Endothelial cell of umbilical vein (primary cell): ENCODE results near the gene CALML6. TPM values are rescaled to one million over a fixed set of nuclear protein-coding genes. Genes with fewer than 3 reads are reported as not detected.

ENCODE experiments used
- BruUV-seq: library from RNA; stranded (reverse); fragments of 400-500 nt; replicated peaks from 2 replicates; lab custom pipeline; 2021; lab: Mats Ljungman, UMichigan
- CTCF ChIA-PET: fragments of 300-600, 350-600 bp; sonication (Branson Sonifier 250); formaldehyde crosslinking; loops from one replicate; lab custom pipeline; 2021; ENCODE audit warnings: antibody characterized with exemption, inconsistent platforms; lab: Charles Lee
- POLR2A ChIA-PET: fragments of 300-600, 350-600 bp; sonication (Branson Sonifier 250); formaldehyde crosslinking; loops from one replicate; lab custom pipeline; 2021; ENCODE audit warnings: antibody characterized with exemption, inconsistent platforms; lab: Charles Lee
- DNase-seq: peaks from one replicate; pipeline ENCODE4 v3.0.0-alpha.2; 2011; ENCODE audit warnings: low read depth, low spot score
- FAIRE-seq: peaks from 2 replicates; lab custom pipeline; 2011; peaks lifted over from hg19 to GRCh38; lab: Jason Lieb, UNC
- H2AFZ ChIP-seq: 2 replicates; pipeline ENCODE4 v1.6.0; 2012; ENCODE audit warnings: low read depth, low read length, control low read depth, inconsistent platforms
- H3K27ac ChIP-seq: 2 replicates; pipeline ENCODE4 v1.5.1; 2011; ENCODE audit warnings: low read depth, mild to moderate bottlenecking, control low read depth, low read length, moderate library complexity; ENCODE audit not compliant: insufficient read depth
- H3K27me3 ChIP-seq, 2 experiments: 2 replicates each; pipeline versions ENCODE4 v1.6.0 to v1.6.1; 2011; ENCODE audit warnings: low read length in 2 of 2, mixed read lengths in 1 of 2; ENCODE audit not compliant: control insufficient read depth in 2 of 2, insufficient read depth in 2 of 2
- H3K36me3 ChIP-seq, 2 experiments: 2 replicates in 1 of 2; 3 replicates in 1 of 2; pipeline ENCODE4 v1.5.1; 2011; ENCODE audit warnings: low read length in 2 of 2, mild to moderate bottlenecking in 1 of 2, moderate library complexity in 1 of 2; ENCODE audit not compliant: control insufficient read depth in 2 of 2, insufficient read depth in 2 of 2; ENCODE audit errors: extremely low read depth in 1 of 2
- H3K4me1 ChIP-seq: 3 replicates; pipeline ENCODE4 v1.5.1; 2011; ENCODE audit warnings: mild to moderate bottlenecking, low read length; ENCODE audit not compliant: control insufficient read depth, insufficient read depth; ENCODE audit errors: extremely low read depth
- H3K4me2 ChIP-seq: 2 replicates; pipeline ENCODE4 v1.6.1; 2011; ENCODE audit warnings: low read length, control low read depth, mixed read lengths; ENCODE audit not compliant: insufficient read depth
- H3K4me3 ChIP-seq, 3 experiments: fragments of 200-600 bp in 1 of 3; sonication (generic), shearing (Covaris generic) in 1 of 3; replicated peaks in 1 of 3; 2 replicates each; pipeline ENCODE4 v1.5.1; 2011 to 2016; ENCODE audit warnings: control low read depth in 3 of 3, low read length in 3 of 3, mild to moderate bottlenecking in 2 of 3, inconsistent platforms in 1 of 3, low read depth in 1 of 3, moderate library complexity in 1 of 3; ENCODE audit not compliant: insufficient read depth in 1 of 3
- H3K79me2 ChIP-seq: 2 replicates; pipeline ENCODE4 v1.6.0; 2012; ENCODE audit warnings: low read length, inconsistent platforms; ENCODE audit not compliant: control insufficient read depth, insufficient read depth
- H3K9ac ChIP-seq: replicated peaks from 2 replicates; pipeline ENCODE3; 2011; ENCODE audit warnings: low read length, control low read depth; ENCODE audit not compliant: insufficient read depth; ENCODE audit errors: extremely low read depth
- H3K9me1 ChIP-seq: replicated peaks from 3 replicates; pipeline ENCODE4 v1.6.0; 2011; ENCODE audit warnings: mild to moderate bottlenecking, low read length; ENCODE audit not compliant: control insufficient read depth, insufficient read depth; ENCODE audit errors: extremely low read depth
- H3K9me3 ChIP-seq: replicated peaks from 2 replicates; pipeline ENCODE4 v1.5.1; 2012; ENCODE audit warnings: low read length, inconsistent platforms; ENCODE audit not compliant: control insufficient read depth, insufficient read depth
- H4K20me1 ChIP-seq: replicated peaks from 2 replicates; pipeline ENCODE3; 2011; ENCODE audit warnings: mild to moderate bottlenecking, low read length; ENCODE audit not compliant: control insufficient read depth, insufficient read depth; ENCODE audit errors: extremely low read depth
- CTCF ChIP-seq, 2 donors: IDR thresholded peaks; 1 replicate in 1 of 2; 2 replicates in 1 of 2; pipeline ENCODE4 v1.5.1; 2011; ENCODE audit warnings: low read length in 2 of 2, mild to moderate bottlenecking in 2 of 2, moderate library complexity in 2 of 2, control low read depth in 1 of 2, inconsistent platforms in 1 of 2, low read depth in 1 of 2; ENCODE audit not compliant: insufficient read depth in 1 of 2; ENCODE audit errors: extremely low read depth in 1 of 2
- EZH2 ChIP-seq: IDR thresholded peaks from 2 replicates; pipeline ENCODE4 v1.6.1; 2012; ENCODE audit warnings: borderline replicate concordance, low read depth, mild to moderate bottlenecking, moderate library complexity, low read length, inconsistent platforms; ENCODE audit not compliant: severe bottlenecking
- FOS ChIP-seq: IDR thresholded peaks from 2 replicates; pipeline ENCODE4 v1.6.1; 2011; ENCODE audit warnings: mild to moderate bottlenecking, low read length, moderate library complexity, borderline replicate concordance; ENCODE audit not compliant: insufficient read depth
- GATA2 ChIP-seq: IDR thresholded peaks from 2 replicates; pipeline ENCODE4 v1.7.0; 2011; ENCODE audit warnings: low read depth, mild to moderate bottlenecking, moderate library complexity, mixed read lengths, low read length; ENCODE audit not compliant: insufficient read length, insufficient read depth
- JUN ChIP-seq: IDR thresholded peaks from 2 replicates; pipeline ENCODE4 v1.6.1; 2011; ENCODE audit warnings: borderline replicate concordance, low read depth; ENCODE audit not compliant: insufficient read length, insufficient read depth
- MAX ChIP-seq: IDR thresholded peaks from 2 replicates; pipeline ENCODE4 v1.6.1; 2011; ENCODE audit not compliant: insufficient read depth, insufficient read length
- MYC ChIP-seq: IDR thresholded peaks from one replicate; pipeline ENCODE4 v1.6.1; 2011; ENCODE audit warnings: mild to moderate bottlenecking, low read depth, low read length
- POLR2A ChIP-seq: IDR thresholded peaks from 2 replicates; pipeline ENCODE4 v1.6.1; 2012; ENCODE audit warnings: low read depth, mild to moderate bottlenecking, control low read depth, low read length
- POLR2AphosphoS5 ChIP-seq: IDR thresholded peaks from 2 replicates; pipeline ENCODE4 v1.6.1; 2012; ENCODE audit warnings: low read depth, mild to moderate bottlenecking, control low read depth, low read length, moderate library complexity; ENCODE audit not compliant: insufficient read depth
- dilution Hi-C: fragments of 300-500 bp; cut with MboI; formaldehyde crosslinking; loops from one replicate; pipeline ENCODE4 v1.15.0; 2019; ENCODE audit warnings: low sequenced_read_pairs; ENCODE audit not compliant: extremely low pct_ligation_motif_present
- intact Hi-C: fragments of 100-400 bp; cut with micrococcal nuclease; formaldehyde crosslinking; loops from one replicate; pipeline ENCODE4 v1.10.0; 2022
- polyA plus RNA-seq, 4 experiments: library from polyadenylated mRNA; depleted of rRNA in 3 of 4; stranded (reverse) in 3 of 4; unstranded in 1 of 4; fragments of >200 nt; gene quantifications; 2 replicates each; pipeline versions ENCODE4 v1.2.1 to v1.2.3, GENCODE V29; 2011 to 2012; ENCODE audit warnings: missing spikeins in 1 of 4
- total RNA-seq: library from RNA; stranded (reverse); gene quantifications from 2 replicates; pipeline ENCODE4 v1.2.3, GENCODE V29; 2021

The CALML6 gene
- total and polyA plus RNA-seq, 2 donors (not counting 3 experiments of a cell fraction or from before 2014, with no cell fraction given) = 0.36 to 0.44 TPM

DNA sequence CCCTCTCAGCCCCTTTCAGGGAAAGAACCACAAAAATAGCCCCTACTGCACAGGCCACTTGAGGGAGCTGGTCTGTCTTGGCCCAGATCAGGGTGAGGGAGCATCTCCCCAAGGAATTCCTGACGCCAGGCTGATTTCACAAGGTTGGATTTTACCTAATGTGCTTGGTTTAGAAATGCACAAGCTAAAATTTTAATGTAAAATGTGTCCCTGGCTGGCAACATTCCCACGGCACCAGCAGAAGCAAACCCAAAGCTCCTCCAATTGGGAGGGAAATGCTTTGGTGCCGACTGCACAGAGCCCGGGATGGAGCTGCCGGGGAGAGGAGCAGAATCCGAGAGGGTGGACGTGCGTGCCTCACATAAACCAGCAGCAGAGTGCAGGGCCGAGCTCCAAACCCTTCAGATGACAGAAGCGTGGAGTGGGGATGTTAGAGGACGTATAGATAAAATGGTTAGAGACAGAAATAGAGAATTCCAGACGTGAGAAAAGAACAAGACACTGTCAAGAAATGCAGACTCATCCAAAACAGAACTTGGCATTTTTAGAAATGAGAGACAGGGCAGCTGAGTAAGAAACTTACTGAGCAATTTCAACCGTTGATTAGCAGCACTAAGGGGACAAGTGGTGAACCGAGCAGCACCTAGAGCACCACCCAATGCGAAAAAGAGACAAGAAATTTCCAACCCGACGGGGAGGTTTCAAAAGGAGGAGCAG is 45.6 kb downstream of the CALML6 start:
- Histone ChIP-seq H3K9me3 (no peaks in the 10 kb centered on the region), H3K9me1 (no peaks in the 10 kb centered on the region), H3K27ac (no peak overlapping the region), H3K4me2 (no peak overlapping the region), H3K27me3 (peaks cover 3% of the 10 kb centered on the region in 2 experiments), H4K20me1 (no peaks in the 10 kb centered on the region), H3K9ac (no peak overlapping the region), H3K79me2 (no peaks in the 10 kb centered on the region), H3K4me1 (no peaks in the 10 kb centered on the region), H2AFZ (no peak overlapping the region), H3K4me3 (no peak overlapping the region), H3K36me3 (no peaks in the 10 kb centered on the region)
- no peak for TF ChIP-seq POLR2A
- no peak for TF ChIP-seq MYC
- TF ChIP-seq MAX = no peak
- no peak for TF ChIP-seq EZH2
- BruUV-seq = no TSS peak
- dilution Hi-C loops (no loop called here), intact Hi-C loops (loop anchor here (1.0 kb wide), 2 partner anchors 85 to 179 kb away; no protein-coding TSS in a partner anchor)
- ChIA-PET POLR2A (no interaction called here), CTCF (interaction anchor here (0.7 to 5.7 kb wide), 11 partner anchors 8 to 214 kb away, joined by 3 to 108 read pairs (median 6); no protein-coding TSS in a partner anchor)
- no peak for FAIRE-seq
- DNase-seq = no peak

- Histone ChIP-seq H3K9me1 (no peaks in the 10 kb centered on the region), H3K4me2 (no peak overlapping the region), H3K36me3 (no peaks in the 10 kb centered on the region), H3K27ac (no peak overlapping the region), H3K9me3 (no peaks in the 10 kb centered on the region), H3K4me1 (no peaks in the 10 kb centered on the region), H3K9ac (no peak overlapping the region), H3K27me3 (peaks cover 3% of the 10 kb centered on the region in 2 experiments), H3K4me3 (no peak overlapping the region), H2AFZ (no peak overlapping the region), H3K79me2 (no peaks in the 10 kb centered on the region), H4K20me1 (no peaks in the 10 kb centered on the region)
- BruUV-seq = no TSS peak
- intact Hi-C loops = no loop called here
- ChIA-PET CTCF (interaction anchor here (5.7 kb wide), 1 partner anchor 83 kb away, joined by 108 read pairs; no protein-coding TSS in a partner anchor), POLR2A (no interaction called here)
- dilution Hi-C loops = no loop called here
- DNase-seq (no peak), FAIRE-seq (no peak)
- TF ChIP-seq FOS = no peak
- TF ChIP-seq POLR2A = no peak
- TF ChIP-seq CTCF (IDR thresholded peaks at IDR 0.05; ENCODE audit: extremely low read depth in 1 of 2, insufficient read depth in 1 of 2, low read depth in 1 of 2, low read length in 2 of 2) = no peak
- TF ChIP-seq MAX = no peak
- TF ChIP-seq EZH2 = no peak
- TF ChIP-seq JUN = no peak
- no peak for TF ChIP-seq GATA2
- TF ChIP-seq POLR2AphosphoS5 = no peak
Measured at GRCh38 chr1:1962752-1963151, 47.7 kb downstream of the CALML6 start.
